H1 (cell line): ENCODE data around the gene MYO5B.

Experiments
- ATF2 ChIP-seq: IDR thresholded peaks from 2 replicates; pipeline ENCODE4 v1.6.1; 2012; ENCODE audit warnings: low read length, inconsistent platforms
- CBX8 ChIP-seq: fragments of 300-800, 300-1000 bp; sonication (generic); IDR thresholded peaks from 2 replicates; pipeline ENCODE4 v1.7.1; 2016; ENCODE audit warnings: low read depth, low read length, borderline replicate concordance
- CHD7 ChIP-seq: fragments of 300-600 bp; sonication (generic); IDR thresholded peaks from 2 replicates; pipeline ENCODE4 v1.7.1; 2012; ENCODE audit warnings: low read length, moderate library complexity, mild to moderate bottlenecking, inconsistent platforms; ENCODE audit not compliant: insufficient replicate concordance
- CREB1 ChIP-seq: IDR thresholded peaks from 2 replicates; pipeline ENCODE4 v1.6.1; 2012; ENCODE audit warnings: inconsistent platforms
- EP300 ChIP-seq, 2 experiments: IDR thresholded peaks; 1 replicate in 1 of 2; 2 replicates in 1 of 2; pipeline ENCODE4 v1.6.1; 2011 to 2012; ENCODE audit warnings: low read depth in 2 of 2, low read length in 2 of 2, mild to moderate bottlenecking in 2 of 2, borderline replicate concordance in 1 of 2, inconsistent platforms in 1 of 2, moderate library complexity in 1 of 2
- FOSL1 ChIP-seq: IDR thresholded peaks from 2 replicates; pipeline ENCODE4 v1.6.1; 2011; ENCODE audit warnings: mild to moderate bottlenecking, low read depth, low read length, moderate library complexity; ENCODE audit not compliant: insufficient read depth
- NANOG ChIP-seq: IDR thresholded peaks from 2 replicates; pipeline ENCODE4 v1.6.1; 2011; ENCODE audit warnings: low read length, low read depth, mild to moderate bottlenecking, inconsistent platforms; ENCODE audit not compliant: insufficient read depth, poor library complexity, severe bottlenecking
- POLR2A ChIP-seq, 2 experiments: IDR thresholded peaks; 1 replicate in 1 of 2; 2 replicates in 1 of 2; pipeline ENCODE4 v1.6.1; 2011; ENCODE audit warnings: low read depth in 2 of 2, low read length in 2 of 2, mild to moderate bottlenecking in 2 of 2; ENCODE audit errors: control extremely low read depth in 1 of 2
- POLR2AphosphoS5 ChIP-seq: IDR thresholded peaks from 2 replicates; pipeline ENCODE4 v1.6.1; 2011; ENCODE audit warnings: low read depth, low read length
- SRF ChIP-seq: IDR thresholded peaks from 2 replicates; pipeline ENCODE4 v1.6.1; 2011; ENCODE audit warnings: mild to moderate bottlenecking, low read depth, low read length, moderate library complexity
- YY1 ChIP-seq: IDR thresholded peaks from 2 replicates; pipeline ENCODE4 v1.6.1; 2011; ENCODE audit warnings: low read depth, mild to moderate bottlenecking, low read length
- TF ChIP-seq, protein P1 (sequence below), 3 experiments: IDR thresholded peaks; 1 replicate in 2 of 3; 2 replicates in 1 of 3; pipeline versions ENCODE4 v1.5.1 to v1.6.1; 2011; ENCODE audit warnings: low read length in 3 of 3, mild to moderate bottlenecking in 3 of 3, inconsistent platforms in 2 of 3, low read depth in 1 of 3, moderate library complexity in 1 of 3; ENCODE audit not compliant: insufficient read depth in 1 of 3; ENCODE audit errors: control extremely low read depth in 1 of 3

- no peak for TF ChIP-seq EP300 (IDR thresholded peaks at IDR 0.05; ENCODE audit: borderline replicate concordance in 1 of 2, low read depth in 2 of 2, low read length in 2 of 2)
- TF ChIP-seq POLR2A (IDR thresholded peaks at IDR 0.05; ENCODE audit: control extremely low read depth in 1 of 2, low read depth in 2 of 2, low read length in 2 of 2): no peak
- no peak for TF ChIP-seq YY1
- no peak for TF ChIP-seq ATF2
- no peak for TF ChIP-seq POLR2AphosphoS5
- no peak for TF ChIP-seq NANOG
- TF ChIP-seq SRF: no peak
- TF ChIP-seq CBX8: no peak
- no peak for TF ChIP-seq FOSL1
- no peak for TF ChIP-seq CREB1
- TF ChIP-seq, protein P1, sequence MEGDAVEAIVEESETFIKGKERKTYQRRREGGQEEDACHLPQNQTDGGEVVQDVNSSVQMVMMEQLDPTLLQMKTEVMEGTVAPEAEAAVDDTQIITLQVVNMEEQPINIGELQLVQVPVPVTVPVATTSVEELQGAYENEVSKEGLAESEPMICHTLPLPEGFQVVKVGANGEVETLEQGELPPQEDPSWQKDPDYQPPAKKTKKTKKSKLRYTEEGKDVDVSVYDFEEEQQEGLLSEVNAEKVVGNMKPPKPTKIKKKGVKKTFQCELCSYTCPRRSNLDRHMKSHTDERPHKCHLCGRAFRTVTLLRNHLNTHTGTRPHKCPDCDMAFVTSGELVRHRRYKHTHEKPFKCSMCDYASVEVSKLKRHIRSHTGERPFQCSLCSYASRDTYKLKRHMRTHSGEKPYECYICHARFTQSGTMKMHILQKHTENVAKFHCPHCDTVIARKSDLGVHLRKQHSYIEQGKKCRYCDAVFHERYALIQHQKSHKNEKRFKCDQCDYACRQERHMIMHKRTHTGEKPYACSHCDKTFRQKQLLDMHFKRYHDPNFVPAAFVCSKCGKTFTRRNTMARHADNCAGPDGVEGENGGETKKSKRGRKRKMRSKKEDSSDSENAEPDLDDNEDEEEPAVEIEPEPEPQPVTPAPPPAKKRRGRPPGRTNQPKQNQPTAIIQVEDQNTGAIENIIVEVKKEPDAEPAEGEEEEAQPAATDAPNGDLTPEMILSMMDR (IDR thresholded peaks at IDR 0.05; ENCODE audit: control extremely low read depth in 1 of 3, insufficient read depth in 1 of 3, low read depth in 1 of 3, low read length in 3 of 3): no peak
- TF ChIP-seq CHD7: no peak
Measured at GRCh38 chr18:49959176-49959575, 235.8 kb downstream of the MYO5B start.
